PFSK-1 (cell line): ENCODE measurements around the gene HOATZ.

Experiments
- FOXP2 ChIP-seq: optimal IDR thresholded peaks from 2 replicates; pipeline ENCODE3; 2011; ENCODE audit warnings: borderline replicate concordance, control low read depth, inconsistent platforms; ENCODE audit not compliant: insufficient read depth; ENCODE audit errors: extremely low read length, extremely low read depth
- POLR2AphosphoS5 ChIP-seq: IDR thresholded peaks from 2 replicates; pipeline ENCODE4 v1.6.1; 2012; ENCODE audit warnings: low read depth, mild to moderate bottlenecking, control low read depth, low read length, moderate library complexity
- REST ChIP-seq, 2 experiments: IDR thresholded peaks; 2 replicates each; pipeline versions ENCODE4 v1.6.1 to v1.8.0; 2011 to 2012; ENCODE audit warnings: low read depth in 2 of 2, low read length in 2 of 2, control low read depth in 1 of 2, inconsistent platforms in 1 of 2, mild to moderate bottlenecking in 1 of 2, moderate library complexity in 1 of 2; ENCODE audit not compliant: insufficient read depth in 1 of 2
- SIN3A ChIP-seq: IDR thresholded peaks from 2 replicates; pipeline ENCODE4 v1.6.1; 2012; ENCODE audit warnings: mild to moderate bottlenecking, low read length, moderate library complexity, borderline replicate concordance; ENCODE audit not compliant: insufficient read depth
- TAF1 ChIP-seq: IDR thresholded peaks from 2 replicates; pipeline ENCODE4 v1.6.1; 2012; ENCODE audit warnings: low read length, control low read depth, borderline replicate concordance; ENCODE audit not compliant: insufficient read depth

HOATZ gene

GRCh38 chr11:111548525-111548924 is 33.9 kb downstream of the HOATZ start:
- TF ChIP-seq TAF1 (no peak), REST (IDR thresholded peaks at IDR 0.05; ENCODE audit: insufficient read depth in 1 of 2, low read depth in 2 of 2, low read length in 2 of 2) (no peak), FOXP2 (no peak), POLR2AphosphoS5 (no peak), SIN3A (no peak)

GRCh38 chr11:111549196-111549868 is 34.8 kb downstream of the HOATZ start:
- no peak for TF ChIP-seq FOXP2
- no peak for TF ChIP-seq POLR2AphosphoS5
- no peak for TF ChIP-seq REST (IDR thresholded peaks at IDR 0.05; ENCODE audit: insufficient read depth in 1 of 2, low read depth in 2 of 2, low read length in 2 of 2)
- TF ChIP-seq SIN3A: no peak
- TF ChIP-seq TAF1: no peak

GRCh38 chr11:111549869-111550203 is 35.3 kb downstream of the HOATZ start:
- TF ChIP-seq TAF1: no peak
- no peak for TF ChIP-seq FOXP2
- TF ChIP-seq REST (IDR thresholded peaks at IDR 0.05; ENCODE audit: insufficient read depth in 1 of 2, low read depth in 2 of 2, low read length in 2 of 2): no peak
- no peak for TF ChIP-seq POLR2AphosphoS5
- no peak for TF ChIP-seq SIN3A

GRCh38 chr11:111550258-111550657 is 35.7 kb downstream of the HOATZ start:
- no peak for TF ChIP-seq POLR2AphosphoS5
- no peak for TF ChIP-seq SIN3A
- no peak for TF ChIP-seq FOXP2
- TF ChIP-seq TAF1: no peak
- TF ChIP-seq REST (IDR thresholded peaks at IDR 0.05; ENCODE audit: insufficient read depth in 1 of 2, low read depth in 2 of 2, low read length in 2 of 2): no peak
